Keratinocyte (primary cell): ENCODE measurements around the gene ADAMTS16.

Experiments
- EZH2 ChIP-seq: IDR thresholded peaks from one replicate; pipeline ENCODE4 v1.6.1; 2012; ENCODE audit warnings: inconsistent platforms, mild to moderate bottlenecking, low read length, moderate library complexity
- TF ChIP-seq, protein P1 (sequence below), 3 experiments: IDR thresholded peaks in 1 of 3; conservative IDR thresholded peaks in 1 of 3; optimal IDR thresholded peaks in 1 of 3; 2 replicates in 2 of 3; 3 replicates in 1 of 3; pipeline versions ENCODE3 to v1.5.1; 2011; ENCODE audit warnings: low read length in 3 of 3, mild to moderate bottlenecking in 3 of 3, moderate library complexity in 2 of 3, control low read depth in 1 of 3, inconsistent platforms in 1 of 3; ENCODE audit not compliant: insufficient read depth in 2 of 3; ENCODE audit errors: extremely low read depth in 1 of 3

DNA sequence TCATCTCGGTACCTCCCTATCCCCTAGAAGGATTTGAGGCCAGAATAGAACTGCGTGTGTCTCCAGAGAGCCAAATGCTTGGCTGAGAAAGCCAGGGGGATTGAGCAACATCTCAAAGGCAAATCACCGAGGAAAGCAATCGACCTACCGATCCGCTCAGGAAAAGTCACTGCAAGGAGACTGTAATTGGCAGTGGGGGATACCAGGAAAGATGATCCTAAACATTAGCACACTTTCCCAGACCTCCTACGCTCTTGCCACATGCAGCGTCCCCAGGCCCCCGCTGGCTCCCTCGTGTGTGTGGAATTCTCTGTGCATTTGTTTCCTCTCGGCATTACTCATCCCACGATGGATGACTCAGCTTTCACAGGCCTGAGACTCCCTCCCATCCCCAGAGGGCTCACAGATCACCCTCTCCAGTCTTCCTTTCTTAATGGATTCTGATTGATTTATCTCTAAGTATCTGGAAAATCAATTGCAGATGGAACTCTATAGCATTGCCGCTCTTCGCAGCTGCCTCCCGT is 200.1 kb downstream of the ADAMTS16 start:
- TF ChIP-seq, protein P1, sequence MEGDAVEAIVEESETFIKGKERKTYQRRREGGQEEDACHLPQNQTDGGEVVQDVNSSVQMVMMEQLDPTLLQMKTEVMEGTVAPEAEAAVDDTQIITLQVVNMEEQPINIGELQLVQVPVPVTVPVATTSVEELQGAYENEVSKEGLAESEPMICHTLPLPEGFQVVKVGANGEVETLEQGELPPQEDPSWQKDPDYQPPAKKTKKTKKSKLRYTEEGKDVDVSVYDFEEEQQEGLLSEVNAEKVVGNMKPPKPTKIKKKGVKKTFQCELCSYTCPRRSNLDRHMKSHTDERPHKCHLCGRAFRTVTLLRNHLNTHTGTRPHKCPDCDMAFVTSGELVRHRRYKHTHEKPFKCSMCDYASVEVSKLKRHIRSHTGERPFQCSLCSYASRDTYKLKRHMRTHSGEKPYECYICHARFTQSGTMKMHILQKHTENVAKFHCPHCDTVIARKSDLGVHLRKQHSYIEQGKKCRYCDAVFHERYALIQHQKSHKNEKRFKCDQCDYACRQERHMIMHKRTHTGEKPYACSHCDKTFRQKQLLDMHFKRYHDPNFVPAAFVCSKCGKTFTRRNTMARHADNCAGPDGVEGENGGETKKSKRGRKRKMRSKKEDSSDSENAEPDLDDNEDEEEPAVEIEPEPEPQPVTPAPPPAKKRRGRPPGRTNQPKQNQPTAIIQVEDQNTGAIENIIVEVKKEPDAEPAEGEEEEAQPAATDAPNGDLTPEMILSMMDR (optimal IDR thresholded peaks at IDR 0.05 in 1 of 3, IDR thresholded peaks at IDR 0.05 in 1 of 3, conservative IDR thresholded peaks at IDR 0.05 in 1 of 3; ENCODE audit: extremely low read depth in 1 of 3, insufficient read depth in 2 of 3, low read length in 3 of 3): peak; percentile 81 to 91 (median 85)
- TF ChIP-seq EZH2: no peak
